ENCODE results near the gene CAP1.

GRCh38 chr1:40067851-40068250 is 27.3 kb downstream of the CAP1 start:
- TF ChIP-seq TAF1 (IDR thresholded peaks at IDR 0.05; ENCODE audit: low read depth) (no peak), CTCF (IDR thresholded peaks at IDR 0.05; ENCODE audit: poor library complexity, severe bottlenecking) (no peak), EZH2 (IDR thresholded peaks at IDR 0.05; ENCODE audit: borderline replicate concordance, insufficient read depth, low read length, poor library complexity, severe bottlenecking) (no peak), POLR2AphosphoS5 (IDR thresholded peaks at IDR 0.05) (no peak), MXI1 (conservative IDR thresholded peaks at IDR 0.05; ENCODE audit: poor library complexity, severe bottlenecking) (no peak)

All from neural cell (in vitro differentiated cells).